Measurements from ENCODE around the gene CNOT11.

CNOT11 gene

GRCh38 chr2:101251844-101252407 lies 760 bp upstream of the CNOT11 start:
- TF ChIP-seq, protein P1, sequence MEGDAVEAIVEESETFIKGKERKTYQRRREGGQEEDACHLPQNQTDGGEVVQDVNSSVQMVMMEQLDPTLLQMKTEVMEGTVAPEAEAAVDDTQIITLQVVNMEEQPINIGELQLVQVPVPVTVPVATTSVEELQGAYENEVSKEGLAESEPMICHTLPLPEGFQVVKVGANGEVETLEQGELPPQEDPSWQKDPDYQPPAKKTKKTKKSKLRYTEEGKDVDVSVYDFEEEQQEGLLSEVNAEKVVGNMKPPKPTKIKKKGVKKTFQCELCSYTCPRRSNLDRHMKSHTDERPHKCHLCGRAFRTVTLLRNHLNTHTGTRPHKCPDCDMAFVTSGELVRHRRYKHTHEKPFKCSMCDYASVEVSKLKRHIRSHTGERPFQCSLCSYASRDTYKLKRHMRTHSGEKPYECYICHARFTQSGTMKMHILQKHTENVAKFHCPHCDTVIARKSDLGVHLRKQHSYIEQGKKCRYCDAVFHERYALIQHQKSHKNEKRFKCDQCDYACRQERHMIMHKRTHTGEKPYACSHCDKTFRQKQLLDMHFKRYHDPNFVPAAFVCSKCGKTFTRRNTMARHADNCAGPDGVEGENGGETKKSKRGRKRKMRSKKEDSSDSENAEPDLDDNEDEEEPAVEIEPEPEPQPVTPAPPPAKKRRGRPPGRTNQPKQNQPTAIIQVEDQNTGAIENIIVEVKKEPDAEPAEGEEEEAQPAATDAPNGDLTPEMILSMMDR (IDR thresholded peaks at IDR 0.05; ENCODE audit: borderline replicate concordance, control extremely low read depth, extremely low read depth, insufficient read depth, missing control alignments): no peak
- in situ Hi-C loops (cut with MboI; ENCODE audit: low sequenced_read_pairs, unreplicated experiment): no loop called here

GRCh38 chr2:101253013-101253702 lies 472 bp downstream of the CNOT11 start:
- peak; percentile 77 for DNase-seq (ENCODE audit: low spot score)
- in situ Hi-C loops (cut with MboI; ENCODE audit: low sequenced_read_pairs, unreplicated experiment): no loop called here
- TF ChIP-seq, protein P1 (IDR thresholded peaks at IDR 0.05; ENCODE audit: borderline replicate concordance, control extremely low read depth, extremely low read depth, insufficient read depth, missing control alignments): no peak

More at GRCh38 chr2:101251844-101252407, 760 bp upstream of the CNOT11 start:
- DNase-seq (ENCODE audit: low spot score): no peak

- TF ChIP-seq, protein P1 (IDR thresholded peaks at IDR 0.05; ENCODE audit: borderline replicate concordance, control extremely low read depth, extremely low read depth, insufficient read depth, missing control alignments): no peak
- no peak for DNase-seq (ENCODE audit: low spot score)
- in situ Hi-C loops (cut with MboI; ENCODE audit: low sequenced_read_pairs, unreplicated experiment): no loop called here
Observed at GRCh38 chr2:101253703-101254450, 1.2 kb downstream of the CNOT11 start.

GRCh38 chr2:101255501-101255900 lies 2.8 kb downstream of the CNOT11 start:
- TF ChIP-seq, protein P1 (IDR thresholded peaks at IDR 0.05; ENCODE audit: borderline replicate concordance, control extremely low read depth, extremely low read depth, insufficient read depth, missing control alignments): no peak
- in situ Hi-C loops (cut with MboI; ENCODE audit: low sequenced_read_pairs, unreplicated experiment): no loop called here
- DNase-seq (ENCODE audit: low spot score): no peak

DNA sequence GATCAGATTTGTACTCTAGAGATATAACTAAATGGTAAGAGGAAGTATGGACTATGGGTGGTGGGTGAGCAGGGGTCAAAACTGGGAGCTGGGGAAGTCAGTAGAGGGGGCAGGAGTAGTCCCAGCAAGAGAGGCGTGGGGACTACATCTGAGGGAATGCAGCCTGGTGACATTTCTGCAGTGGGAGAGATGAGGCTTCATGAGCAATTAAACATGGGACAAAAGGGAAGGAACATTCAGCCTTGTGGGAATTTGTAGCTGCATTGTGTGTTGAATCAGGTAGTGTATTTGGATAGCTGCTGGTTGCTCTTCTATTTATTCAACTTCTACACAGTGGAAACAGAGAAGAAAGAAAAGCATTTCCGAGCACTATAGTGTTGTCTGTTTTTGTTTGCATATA lies 3.6 kb downstream of the CNOT11 start:
- in situ Hi-C loops (cut with MboI; ENCODE audit: low sequenced_read_pairs, unreplicated experiment): no loop called here
- DNase-seq (ENCODE audit: low spot score): no peak

GRCh38 chr2:101258804-101259203 lies 6.1 kb downstream of the CNOT11 start:
- DNase-seq (ENCODE audit: low spot score): no peak
- in situ Hi-C loops (cut with MboI; ENCODE audit: low sequenced_read_pairs, unreplicated experiment): no loop called here
- TF ChIP-seq, protein P1 (IDR thresholded peaks at IDR 0.05; ENCODE audit: borderline replicate concordance, control extremely low read depth, extremely low read depth, insufficient read depth, missing control alignments): no peak

More for the DNA sequence above, 3.6 kb downstream of the CNOT11 start:
- TF ChIP-seq, protein P1 (IDR thresholded peaks at IDR 0.05; ENCODE audit: borderline replicate concordance, control extremely low read depth, extremely low read depth, insufficient read depth, missing control alignments): no peak
